ENCODE measurements around the gene MS4A1. TPM values are rescaled to one million over a fixed set of nuclear protein-coding genes. Genes with fewer than 3 reads are reported as not detected.

The MS4A1 gene
- total RNA-seq, 3 donors from 2014 or later (not counting 1 experiment from before 2014, with no cell fraction given), result 4.8 to 7.1 (median 6.7) TPM

DNA sequence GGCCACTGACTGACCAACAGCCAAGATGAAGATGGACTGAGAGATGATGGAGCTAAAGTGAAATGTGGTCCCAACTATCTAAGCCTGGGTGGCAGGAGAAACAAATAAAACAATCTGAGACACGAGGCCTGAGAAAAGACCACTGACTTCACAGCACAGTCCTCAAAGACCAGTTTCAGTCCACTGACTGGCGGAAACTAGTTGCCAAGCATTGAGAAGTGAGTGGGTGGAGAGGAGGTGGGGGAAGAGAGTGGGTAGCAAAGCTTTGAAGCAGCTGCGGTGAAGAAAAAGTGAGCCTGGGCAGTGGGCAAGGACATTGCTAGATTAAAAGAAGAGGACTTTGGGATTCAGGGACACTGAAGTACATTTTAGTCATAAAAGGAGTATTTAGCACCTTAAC, 1.9 kb downstream of the MS4A1 start:
- no peak overlapping the region for H3K4me3 Mint-ChIP-seq
- H3K4me3 ChIP-seq (ENCODE audit: low read length), result peak overlapping the region; percentile 37
- intact Hi-C loops (cut with micrococcal nuclease), result no loop called here
- ATAC-seq (no peak), DNase-seq (no peak)
- H3K36me3 ChIP-seq (ENCODE audit: control insufficient read depth, insufficient read depth, low read length), result no peaks in the 10 kb centered on the region
- no peaks in the 10 kb centered on the region for H3K9me3 ChIP-seq (ENCODE audit: control insufficient read depth, insufficient read depth, low read length)
- H3K27me3 ChIP-seq (ENCODE audit: control insufficient read depth, insufficient read depth, low read length), result no peaks in the 10 kb centered on the region
- TF ChIP-seq, protein P1, sequence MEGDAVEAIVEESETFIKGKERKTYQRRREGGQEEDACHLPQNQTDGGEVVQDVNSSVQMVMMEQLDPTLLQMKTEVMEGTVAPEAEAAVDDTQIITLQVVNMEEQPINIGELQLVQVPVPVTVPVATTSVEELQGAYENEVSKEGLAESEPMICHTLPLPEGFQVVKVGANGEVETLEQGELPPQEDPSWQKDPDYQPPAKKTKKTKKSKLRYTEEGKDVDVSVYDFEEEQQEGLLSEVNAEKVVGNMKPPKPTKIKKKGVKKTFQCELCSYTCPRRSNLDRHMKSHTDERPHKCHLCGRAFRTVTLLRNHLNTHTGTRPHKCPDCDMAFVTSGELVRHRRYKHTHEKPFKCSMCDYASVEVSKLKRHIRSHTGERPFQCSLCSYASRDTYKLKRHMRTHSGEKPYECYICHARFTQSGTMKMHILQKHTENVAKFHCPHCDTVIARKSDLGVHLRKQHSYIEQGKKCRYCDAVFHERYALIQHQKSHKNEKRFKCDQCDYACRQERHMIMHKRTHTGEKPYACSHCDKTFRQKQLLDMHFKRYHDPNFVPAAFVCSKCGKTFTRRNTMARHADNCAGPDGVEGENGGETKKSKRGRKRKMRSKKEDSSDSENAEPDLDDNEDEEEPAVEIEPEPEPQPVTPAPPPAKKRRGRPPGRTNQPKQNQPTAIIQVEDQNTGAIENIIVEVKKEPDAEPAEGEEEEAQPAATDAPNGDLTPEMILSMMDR (IDR thresholded peaks at IDR 0.05), result no peak
- 28% methylated on average over 3 of the region's 3 CpGs for WGBS (ENCODE audit: insufficient coverage)
- peaks cover 14 to 15% of the 10 kb centered on the region in 2 donors for H3K4me1 Mint-ChIP-seq
- H3K9me3 Mint-ChIP-seq, result no peaks in the 10 kb centered on the region
- H3K27ac ChIP-seq (ENCODE audit: low read length), result peak overlapping the region; percentile 71
- peaks cover 12% of the 10 kb centered on the region for H3K4me1 ChIP-seq (ENCODE audit: control insufficient read depth, insufficient read depth, low read length)
- H3K27me3 Mint-ChIP-seq (ENCODE audit: low read depth in 2 of 2), result peaks cover 0 to 14% of the 10 kb centered on the region in 2 donors
- no peaks in the 10 kb centered on the region for H3K36me3 Mint-ChIP-seq
- no peak overlapping the region for H3K27ac Mint-ChIP-seq

DNA sequence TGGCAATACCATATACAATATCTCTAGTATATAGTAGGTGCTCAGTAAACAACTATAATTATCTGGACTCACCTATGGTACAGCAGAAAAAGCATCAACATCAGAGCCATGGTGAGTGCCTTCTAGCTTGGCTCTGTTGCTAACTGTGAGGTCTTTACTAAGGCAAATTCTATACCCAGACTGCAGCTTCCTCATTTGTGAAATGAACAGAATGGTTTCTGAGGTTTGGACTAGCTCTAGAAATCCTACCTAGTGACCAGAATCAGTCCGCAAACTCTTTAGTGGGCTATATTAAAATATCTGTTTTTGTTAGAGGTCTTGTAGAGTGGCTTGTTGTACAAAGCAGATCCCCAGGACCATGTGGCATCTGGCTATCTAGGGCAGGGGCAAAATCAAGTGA, 3.7 kb downstream of the MS4A1 start:
- WGBS (ENCODE audit: insufficient coverage), result 92% methylated on average over 1 of the region's 1 CpG
- Mint-ChIP-seq H3K4me1 (peaks cover 14 to 15% of the 10 kb centered on the region in 2 donors), H3K4me3 (no peak overlapping the region)

DNA sequence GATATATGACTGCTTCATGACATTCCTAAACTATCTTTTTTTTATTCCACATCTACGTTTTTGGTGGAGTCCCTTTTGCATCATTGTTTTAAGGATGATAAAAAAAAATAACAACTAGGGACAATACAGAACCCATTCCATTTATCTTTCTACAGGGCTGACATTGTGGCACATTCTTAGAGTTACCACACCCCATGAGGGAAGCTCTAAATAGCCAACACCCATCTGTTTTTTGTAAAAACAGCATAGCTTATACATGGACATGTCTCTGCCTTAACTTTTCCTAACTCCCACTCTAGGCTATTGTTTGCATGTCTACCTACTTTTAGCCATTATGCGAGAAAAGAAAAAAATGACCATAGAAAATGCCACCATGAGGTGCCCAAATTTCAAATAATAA, 13.2 kb downstream of the MS4A1 start:
- H3K27me3 Mint-ChIP-seq (ENCODE audit: low read depth in 2 of 2), result peaks cover 9 to 12% of the 10 kb centered on the region in 2 donors
- H3K4me1 Mint-ChIP-seq, result no peaks in the 10 kb centered on the region
- H3K27ac Mint-ChIP-seq, result no peak overlapping the region
- intact Hi-C loops (cut with micrococcal nuclease), result no loop called here
- DNase-seq (no peak), ATAC-seq (no peak)
- no peak overlapping the region for H3K4me3 Mint-ChIP-seq
- no peaks in the 10 kb centered on the region for H3K36me3 Mint-ChIP-seq
- no peaks in the 10 kb centered on the region for H3K4me1 ChIP-seq (ENCODE audit: control insufficient read depth, insufficient read depth, low read length)
- H3K27ac ChIP-seq (ENCODE audit: low read length), result no peak overlapping the region
- H3K36me3 ChIP-seq (ENCODE audit: control insufficient read depth, insufficient read depth, low read length), result no peaks in the 10 kb centered on the region
- no peaks in the 10 kb centered on the region for H3K9me3 ChIP-seq (ENCODE audit: control insufficient read depth, insufficient read depth, low read length)
- no peaks in the 10 kb centered on the region for H3K27me3 ChIP-seq (ENCODE audit: control insufficient read depth, insufficient read depth, low read length)
- no peaks in the 10 kb centered on the region for H3K9me3 Mint-ChIP-seq
- H3K4me3 ChIP-seq (ENCODE audit: low read length), result no peak overlapping the region
- WGBS (ENCODE audit: insufficient coverage), result 80% methylated on average over 1 of the region's 2 CpGs
- TF ChIP-seq, protein P1 (IDR thresholded peaks at IDR 0.05), result no peak

More for the DNA sequence above, 3.7 kb downstream of the MS4A1 start:
- Mint-ChIP-seq H3K9me3 (no peaks in the 10 kb centered on the region), H3K27ac (no peak overlapping the region), H3K36me3 (no peaks in the 10 kb centered on the region), H3K27me3 (ENCODE audit: low read depth in 2 of 2) (peaks cover 0 to 14% of the 10 kb centered on the region in 2 donors)
- Histone ChIP-seq H3K4me1 (ENCODE audit: control insufficient read depth, insufficient read depth, low read length) (peaks cover 15% of the 10 kb centered on the region), H3K27ac (ENCODE audit: low read length) (no peak overlapping the region), H3K27me3 (ENCODE audit: control insufficient read depth, insufficient read depth, low read length) (no peaks in the 10 kb centered on the region), H3K9me3 (ENCODE audit: control insufficient read depth, insufficient read depth, low read length) (no peaks in the 10 kb centered on the region), H3K36me3 (ENCODE audit: control insufficient read depth, insufficient read depth, low read length) (no peaks in the 10 kb centered on the region), H3K4me3 (ENCODE audit: low read length) (peak overlapping the region; percentile 20)
- no peak for DNase-seq
- intact Hi-C loops (cut with micrococcal nuclease), result no loop called here
- ATAC-seq, result no peak
- TF ChIP-seq, protein P1 (IDR thresholded peaks at IDR 0.05), result no peak

DNA sequence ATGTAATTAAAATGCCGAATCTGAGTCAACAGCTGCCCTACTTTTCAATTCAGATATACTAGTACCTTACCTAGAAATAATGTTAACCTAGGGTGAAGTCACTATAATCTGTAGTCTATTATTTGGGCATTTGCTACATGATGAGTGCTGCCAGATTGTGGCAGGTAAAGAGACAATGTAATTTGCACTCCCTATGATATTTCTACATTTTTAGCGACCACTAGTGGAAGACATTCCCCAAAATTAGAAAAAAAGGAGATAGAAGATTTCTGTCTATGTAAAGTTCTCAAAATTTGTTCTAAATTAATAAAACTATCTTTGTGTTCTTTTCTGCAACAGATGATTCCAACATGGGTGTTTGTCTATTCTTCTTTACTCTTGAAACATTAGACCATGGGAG, 14.1 kb downstream of the MS4A1 start:
- Histone ChIP-seq H3K4me3 (ENCODE audit: low read length) (no peak overlapping the region), H3K9me3 (ENCODE audit: control insufficient read depth, insufficient read depth, low read length) (no peaks in the 10 kb centered on the region), H3K27me3 (ENCODE audit: control insufficient read depth, insufficient read depth, low read length) (no peaks in the 10 kb centered on the region), H3K36me3 (ENCODE audit: control insufficient read depth, insufficient read depth, low read length) (no peaks in the 10 kb centered on the region), H3K4me1 (ENCODE audit: control insufficient read depth, insufficient read depth, low read length) (no peaks in the 10 kb centered on the region), H3K27ac (ENCODE audit: low read length) (no peak overlapping the region)
- TF ChIP-seq, protein P1 (IDR thresholded peaks at IDR 0.05), result no peak
- peaks cover 9 to 12% of the 10 kb centered on the region in 2 donors for H3K27me3 Mint-ChIP-seq (ENCODE audit: low read depth in 2 of 2)
- ATAC-seq (no peak), DNase-seq (no peak)
- no CpG with 5 or more reads among the region's 2 CpGs for WGBS (ENCODE audit: insufficient coverage)
- no peaks in the 10 kb centered on the region for H3K36me3 Mint-ChIP-seq
- intact Hi-C loops (cut with micrococcal nuclease), result no loop called here
- no peaks in the 10 kb centered on the region for H3K4me1 Mint-ChIP-seq
- no peaks in the 10 kb centered on the region for H3K9me3 Mint-ChIP-seq
- H3K4me3 Mint-ChIP-seq, result no peak overlapping the region
- no peak overlapping the region for H3K27ac Mint-ChIP-seq
